Type B pancreatic cell (in vitro differentiated cells): Measurements from ENCODE around the gene DEGS2. TPM values are rescaled to one million over a fixed set of nuclear protein-coding genes. Genes with fewer than 3 reads are reported as not detected.

Source experiments
- DNase-seq: peaks from one replicate; pipeline ENCODE4 v3.0.0; 2021; ENCODE audit warnings: mixed read lengths; ENCODE audit not compliant: unreplicated experiment; ENCODE audit errors: extremely low spot score
- H3K27ac Mint-ChIP-seq: 2 replicates; pipeline ENCODE4 v1.8.0; 2021; ENCODE audit warnings: mild to moderate bottlenecking, mixed read lengths
- H3K27me3 Mint-ChIP-seq: 2 replicates; pipeline ENCODE4 v1.8.0; 2021; ENCODE audit warnings: mixed read lengths
- H3K36me3 Mint-ChIP-seq: 2 replicates; pipeline ENCODE4 v1.8.0; 2021; ENCODE audit warnings: mixed read lengths
- H3K4me1 Mint-ChIP-seq: one replicate; pipeline ENCODE4 v1.8.0; 2021; ENCODE audit warnings: mixed read lengths; ENCODE audit not compliant: unreplicated experiment
- H3K4me3 Mint-ChIP-seq: 2 replicates; pipeline ENCODE4 v1.8.0; 2021; ENCODE audit warnings: mild to moderate bottlenecking, mixed read lengths
- H3K9me3 Mint-ChIP-seq: 2 replicates; pipeline ENCODE4 v1.8.0; 2021; ENCODE audit warnings: mixed read lengths
- total RNA-seq: library from RNA; stranded (reverse); gene quantifications from 2 replicates; pipeline ENCODE4 v1.2.1, GENCODE V29; 2021; ENCODE audit warnings: low replicate concordance
- TF ChIP-seq, protein P1 (sequence below): fragments of 200-600 bp; sonication (generic); conservative IDR thresholded peaks from 2 replicates; pipeline ENCODE4 v1.5.0; 2021; ENCODE audit warnings: antibody characterized with exemption, mild to moderate bottlenecking

Gene DEGS2
- total RNA-seq, 1 donor from 2014 or later: 5.2 TPM

GRCh38 chr14:100114109-100114765 is 45.2 kb downstream of the DEGS2 start:
- Mint-ChIP-seq H3K9me3 (no peaks in the 10 kb centered on the region), H3K27me3 (no peaks in the 10 kb centered on the region), H3K27ac (no peak overlapping the region), H3K36me3 (peaks cover 4% of the 10 kb centered on the region), H3K4me1 (peaks cover 13% of the 10 kb centered on the region), H3K4me3 (no peak overlapping the region)
- TF ChIP-seq, protein P1, sequence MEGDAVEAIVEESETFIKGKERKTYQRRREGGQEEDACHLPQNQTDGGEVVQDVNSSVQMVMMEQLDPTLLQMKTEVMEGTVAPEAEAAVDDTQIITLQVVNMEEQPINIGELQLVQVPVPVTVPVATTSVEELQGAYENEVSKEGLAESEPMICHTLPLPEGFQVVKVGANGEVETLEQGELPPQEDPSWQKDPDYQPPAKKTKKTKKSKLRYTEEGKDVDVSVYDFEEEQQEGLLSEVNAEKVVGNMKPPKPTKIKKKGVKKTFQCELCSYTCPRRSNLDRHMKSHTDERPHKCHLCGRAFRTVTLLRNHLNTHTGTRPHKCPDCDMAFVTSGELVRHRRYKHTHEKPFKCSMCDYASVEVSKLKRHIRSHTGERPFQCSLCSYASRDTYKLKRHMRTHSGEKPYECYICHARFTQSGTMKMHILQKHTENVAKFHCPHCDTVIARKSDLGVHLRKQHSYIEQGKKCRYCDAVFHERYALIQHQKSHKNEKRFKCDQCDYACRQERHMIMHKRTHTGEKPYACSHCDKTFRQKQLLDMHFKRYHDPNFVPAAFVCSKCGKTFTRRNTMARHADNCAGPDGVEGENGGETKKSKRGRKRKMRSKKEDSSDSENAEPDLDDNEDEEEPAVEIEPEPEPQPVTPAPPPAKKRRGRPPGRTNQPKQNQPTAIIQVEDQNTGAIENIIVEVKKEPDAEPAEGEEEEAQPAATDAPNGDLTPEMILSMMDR: no peak
- no peak for DNase-seq

DNA sequence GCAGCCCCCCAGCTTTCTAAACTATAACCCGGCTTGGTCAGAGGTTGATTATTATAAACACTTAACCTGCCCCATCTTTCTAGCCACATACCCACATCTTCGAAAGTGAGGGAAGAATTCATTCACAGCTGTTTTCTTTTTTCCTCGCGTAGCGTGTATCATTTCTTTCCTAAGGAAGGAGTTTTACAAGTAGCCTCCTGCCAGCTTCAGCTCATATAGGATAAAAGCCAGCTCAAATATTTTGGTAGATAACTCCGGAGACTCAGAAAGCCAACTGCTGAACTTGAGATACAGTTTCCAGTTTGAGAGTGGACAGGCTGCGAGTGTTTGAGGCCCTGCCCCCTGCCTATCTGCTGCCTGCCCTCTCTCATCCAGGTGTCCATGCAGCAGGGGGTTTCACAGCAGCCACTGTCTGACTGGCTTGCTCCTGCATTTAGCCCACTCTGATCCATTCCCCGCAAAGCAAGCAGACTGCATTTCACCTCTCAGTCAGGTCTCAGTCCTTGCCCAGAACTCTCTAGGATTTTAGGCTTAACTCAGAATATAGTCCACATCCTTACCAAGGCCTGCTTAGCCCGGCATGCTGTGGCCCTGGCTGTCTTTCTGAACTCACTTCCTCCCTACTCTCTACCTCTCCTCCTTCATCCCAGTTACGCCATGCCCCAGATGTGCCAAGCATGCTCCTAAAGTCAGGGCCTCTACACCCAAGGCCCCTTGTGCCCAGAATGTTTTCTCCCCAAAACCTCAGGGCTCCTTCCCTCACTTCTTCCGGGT is 47.3 kb downstream of the DEGS2 start:
- peaks cover 25% of the 10 kb centered on the region for H3K4me1 Mint-ChIP-seq

GRCh38 chr14:100110816-100111215 is 48.6 kb downstream of the DEGS2 start:
- DNase-seq: no peak
- Mint-ChIP-seq H3K9me3 (no peaks in the 10 kb centered on the region), H3K27ac (no peak overlapping the region), H3K4me1 (peaks cover 25% of the 10 kb centered on the region), H3K36me3 (peaks cover 9% of the 10 kb centered on the region), H3K4me3 (no peak overlapping the region), H3K27me3 (no peaks in the 10 kb centered on the region)
- TF ChIP-seq, protein P1: no peak

More for the DNA sequence above, 47.3 kb downstream of the DEGS2 start:
- no peak for DNase-seq
- no peak overlapping the region for H3K4me3 Mint-ChIP-seq
- H3K27ac Mint-ChIP-seq: no peak overlapping the region
- peaks cover 4% of the 10 kb centered on the region for H3K36me3 Mint-ChIP-seq
- TF ChIP-seq, protein P1: no peak
- no peaks in the 10 kb centered on the region for H3K27me3 Mint-ChIP-seq
- no peaks in the 10 kb centered on the region for H3K9me3 Mint-ChIP-seq

- H3K9me3 Mint-ChIP-seq: no peaks in the 10 kb centered on the region
- H3K4me3 Mint-ChIP-seq: no peak overlapping the region
- peaks cover 26% of the 10 kb centered on the region for H3K4me1 Mint-ChIP-seq
- DNase-seq: no peak
- TF ChIP-seq, protein P1: no peak
- peak overlapping the region; percentile 83 for H3K27ac Mint-ChIP-seq
- peaks cover 9% of the 10 kb centered on the region for H3K36me3 Mint-ChIP-seq
- H3K27me3 Mint-ChIP-seq: no peaks in the 10 kb centered on the region
These were observed 49.9 kb downstream of the DEGS2 start for GRCh38 chr14:100109594-100109955.

DNA sequence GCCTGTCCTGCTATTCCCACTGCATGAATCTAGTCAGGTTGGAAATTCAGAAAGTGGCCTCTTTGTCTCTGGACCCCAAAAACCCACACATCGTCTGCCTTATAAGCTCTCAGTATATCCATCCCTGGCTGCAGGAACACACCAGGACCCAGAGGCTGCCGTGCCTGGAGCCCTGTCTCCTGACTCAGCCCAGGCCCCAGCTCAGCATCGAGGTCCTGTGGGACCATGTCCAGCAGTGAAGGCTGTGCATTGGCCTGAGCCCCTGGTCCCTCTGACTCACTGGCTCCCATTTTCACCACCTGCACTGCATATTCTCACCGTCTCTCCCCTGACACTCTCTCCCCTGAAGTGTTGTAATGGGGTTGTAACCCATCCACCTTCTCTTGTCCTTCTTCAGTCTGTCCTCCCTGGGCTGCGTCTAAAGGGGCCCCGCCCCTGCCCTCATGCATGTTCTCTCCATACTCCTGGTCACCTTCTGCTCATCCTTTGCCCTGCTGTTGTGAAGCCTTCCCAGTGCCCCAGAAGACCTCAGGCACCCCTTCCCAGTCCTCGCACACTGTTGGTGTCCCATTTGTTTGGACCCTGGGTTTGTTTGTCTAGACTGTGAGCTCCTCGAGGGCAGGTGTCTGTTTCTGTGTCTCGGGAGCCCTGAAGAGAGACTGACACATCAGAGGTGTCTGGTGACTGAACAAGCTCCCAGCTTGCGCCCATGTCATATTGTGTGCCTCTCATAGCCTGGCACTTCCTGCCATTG is 50.4 kb downstream of the DEGS2 start:
- no peak for DNase-seq
- no peaks in the 10 kb centered on the region for H3K27me3 Mint-ChIP-seq
- H3K9me3 Mint-ChIP-seq: no peaks in the 10 kb centered on the region
- TF ChIP-seq, protein P1: no peak
- peak overlapping the region; percentile 83 for H3K27ac Mint-ChIP-seq
- H3K4me1 Mint-ChIP-seq: peaks cover 32% of the 10 kb centered on the region
- H3K4me3 Mint-ChIP-seq: no peak overlapping the region
- peaks cover 9% of the 10 kb centered on the region for H3K36me3 Mint-ChIP-seq
